Trophoblast cell (in vitro differentiated cells and primary cell): Measurements from ENCODE around the gene NT5C2.

ENCODE experiments used
- DNase-seq, 2 donors: peaks; one replicate each; pipeline ENCODE4 v3.0.0-alpha.2; 2016
- H2AFZ ChIP-seq: 2 replicates; pipeline ENCODE4 v1.6.1; 2013; ENCODE audit warnings: low read length, moderate library complexity, mild to moderate bottlenecking; ENCODE audit not compliant: insufficient read depth, poor library complexity
- H2AK5ac ChIP-seq: 2 replicates; pipeline ENCODE4 v1.6.1; 2013; ENCODE audit warnings: mild to moderate bottlenecking, low read length
- H2BK120ac ChIP-seq: 2 replicates; pipeline ENCODE4 v1.6.1; 2013; ENCODE audit warnings: low read length, mild to moderate bottlenecking, moderate library complexity; ENCODE audit not compliant: insufficient read depth, poor library complexity
- H2BK12ac ChIP-seq: 2 replicates; pipeline ENCODE4 v1.6.1; 2013; ENCODE audit warnings: mild to moderate bottlenecking, low read length, moderate library complexity
- H2BK5ac ChIP-seq: 2 replicates; pipeline ENCODE4 v1.6.1; 2013; ENCODE audit warnings: low read length, low read depth, moderate library complexity, mild to moderate bottlenecking; ENCODE audit not compliant: poor library complexity
- H3K14ac ChIP-seq: 2 replicates; pipeline ENCODE4 v1.6.1; 2013; ENCODE audit warnings: mild to moderate bottlenecking, low read length
- H3K18ac ChIP-seq: 2 replicates; pipeline ENCODE4 v1.6.1; 2013; ENCODE audit warnings: mild to moderate bottlenecking, low read length
- H3K23ac ChIP-seq: 2 replicates; pipeline ENCODE4 v1.6.1; 2013; ENCODE audit warnings: low read length
- H3K27ac ChIP-seq: 2 replicates; pipeline ENCODE4 v1.5.1; 2013; ENCODE audit warnings: low read depth, mild to moderate bottlenecking, inconsistent platforms, low read length, moderate library complexity
- H3K27me3 ChIP-seq: 2 replicates; pipeline ENCODE4 v1.6.1; 2013; ENCODE audit warnings: inconsistent platforms, mild to moderate bottlenecking, low read length, moderate library complexity; ENCODE audit not compliant: insufficient read depth
- H3K36me3 ChIP-seq, 2 experiments: 1 replicate in 1 of 2; 2 replicates in 1 of 2; pipeline ENCODE4 v1.6.1; 2013; ENCODE audit warnings: low read length in 2 of 2, mild to moderate bottlenecking in 2 of 2, moderate library complexity in 1 of 2; ENCODE audit not compliant: insufficient read depth in 2 of 2, control insufficient read depth in 1 of 2
- H3K4ac ChIP-seq: 2 replicates; pipeline ENCODE4 v1.6.1; 2013; ENCODE audit warnings: low read depth, mild to moderate bottlenecking, low read length, moderate library complexity
- H3K4me1 ChIP-seq, 2 experiments: 1 replicate in 1 of 2; 2 replicates in 1 of 2; pipeline ENCODE4 v1.6.1; 2013; ENCODE audit warnings: low read length in 2 of 2, mild to moderate bottlenecking in 2 of 2, moderate library complexity in 1 of 2; ENCODE audit not compliant: insufficient read depth in 2 of 2, control insufficient read depth in 1 of 2
- H3K4me2 ChIP-seq: 2 replicates; pipeline ENCODE4 v1.6.1; 2013; ENCODE audit warnings: inconsistent platforms, mild to moderate bottlenecking, low read length, moderate library complexity
- H3K4me3 ChIP-seq: 2 replicates; pipeline ENCODE4 v1.5.1; 2013; ENCODE audit warnings: mild to moderate bottlenecking, low read depth, low read length, inconsistent platforms
- H3K79me1 ChIP-seq: one replicate; pipeline ENCODE4 v1.6.1; 2013; ENCODE audit warnings: low read length
- H3K79me2 ChIP-seq: 2 replicates; pipeline ENCODE4 v1.6.1; 2013; ENCODE audit warnings: low read length, mild to moderate bottlenecking; ENCODE audit not compliant: control insufficient read depth, insufficient read depth, poor library complexity
- H3K9ac ChIP-seq: 2 replicates; pipeline ENCODE4 v1.6.1; 2013; ENCODE audit warnings: mild to moderate bottlenecking, low read length
- H3K9me3 ChIP-seq: 2 replicates; pipeline ENCODE4 v1.6.1; 2013; ENCODE audit warnings: low read depth, mild to moderate bottlenecking, control low read depth, inconsistent platforms, low read length; ENCODE audit not compliant: insufficient read depth
- H4K12ac ChIP-seq: 2 replicates; pipeline ENCODE4 v1.6.1; 2013; ENCODE audit warnings: low read depth, mild to moderate bottlenecking, low read length, moderate library complexity
- H4K8ac ChIP-seq: 2 replicates; pipeline ENCODE4 v1.6.1; 2013; ENCODE audit warnings: low read depth, mild to moderate bottlenecking, low read length, moderate library complexity
- H4K91ac ChIP-seq: one replicate; pipeline ENCODE4 v1.6.1; 2013; ENCODE audit warnings: low read depth, mild to moderate bottlenecking, low read length, moderate library complexity
- WGBS: extraction: QIAGEN DNeasy Blood & Tissue Kit; methylation state at CpG from one replicate; pipeline ENCODE4 v1.1.7; 2013; ENCODE audit warnings: missing lambda C conversion rate; ENCODE audit not compliant: insufficient read length, insufficient coverage; ENCODE audit errors: extremely low coverage; 5-methylcytosine and 5-hydroxymethylcytosine counted together

Gene NT5C2

DNA sequence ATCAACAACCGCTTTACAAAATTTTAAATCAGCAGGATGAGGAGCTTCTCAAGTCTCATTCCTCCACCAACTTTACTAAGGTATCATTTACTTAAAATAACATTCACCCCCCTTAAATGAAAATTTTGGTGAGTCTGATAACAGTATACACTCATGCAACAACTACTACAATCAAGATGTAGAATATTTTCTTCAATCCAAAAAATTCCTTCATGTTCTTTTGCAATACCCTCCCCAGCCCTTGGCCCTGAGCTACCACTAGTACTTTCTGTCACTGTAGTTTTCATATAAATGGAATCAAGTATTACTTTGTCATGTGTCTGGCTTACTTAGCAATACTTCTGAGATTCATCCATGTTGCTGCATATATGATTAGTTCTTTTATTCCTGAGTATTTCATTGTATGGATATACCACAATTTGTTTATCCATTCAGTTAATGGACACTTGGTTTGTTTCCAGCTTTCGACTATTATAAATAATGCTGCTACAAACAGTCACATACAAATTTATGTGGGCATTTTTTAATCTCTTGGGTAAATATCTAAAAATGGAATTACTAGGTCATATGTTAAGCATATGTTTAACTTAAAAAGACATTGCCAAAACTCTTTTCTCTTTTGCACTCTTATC lies 43.0 kb downstream of the NT5C2 start:
- no CpG with 5 or more reads among the region's 2 CpGs for WGBS
- Histone ChIP-seq H2AK5ac (no peak overlapping the region), H4K12ac (no peak overlapping the region), H3K4me1 (no peaks in the 10 kb centered on the region), H3K4me2 (no peak overlapping the region), H3K23ac (no peak overlapping the region), H3K18ac (no peak overlapping the region), H3K79me1 (peaks cover 2% of the 10 kb centered on the region), H3K14ac (no peak overlapping the region), H3K9me3 (no peaks in the 10 kb centered on the region), H4K8ac (no peak overlapping the region), H3K27ac (no peak overlapping the region), H2BK5ac (no peak overlapping the region), H3K4me3 (no peak overlapping the region), H3K79me2 (no peaks in the 10 kb centered on the region), H2BK120ac (no peak overlapping the region), H3K4ac (no peak overlapping the region), H3K27me3 (no peaks in the 10 kb centered on the region), H2BK12ac (no peak overlapping the region), H3K36me3 (peaks cover 0 to 4% of the 10 kb centered on the region in 2 experiments), H2AFZ (no peak overlapping the region), H3K9ac (no peak overlapping the region), H4K91ac (no peak overlapping the region)
- DNase-seq, result peak in 1 of 2 donors; percentile 47

GRCh38 chr10:103147645-103148044 lies 45.4 kb downstream of the NT5C2 start:
- no peak overlapping the region for H3K9ac ChIP-seq

GRCh38 chr10:103145860-103146466 lies 47.1 kb downstream of the NT5C2 start:
- H4K8ac ChIP-seq, result no peak overlapping the region
- no peaks in the 10 kb centered on the region for H3K79me1 ChIP-seq
- H2BK12ac ChIP-seq, result no peak overlapping the region
- H4K12ac ChIP-seq, result no peak overlapping the region
- H2BK120ac ChIP-seq, result no peak overlapping the region
- no peak overlapping the region for H2AK5ac ChIP-seq
- no peak overlapping the region for H2BK5ac ChIP-seq
- no peaks in the 10 kb centered on the region for H3K79me2 ChIP-seq
- no peak overlapping the region for H3K4ac ChIP-seq
- no peak overlapping the region for H3K4me2 ChIP-seq
- H4K91ac ChIP-seq, result no peak overlapping the region
- H3K27me3 ChIP-seq, result no peaks in the 10 kb centered on the region
- H3K9me3 ChIP-seq, result no peaks in the 10 kb centered on the region
- H3K4me1 ChIP-seq, result no peaks in the 10 kb centered on the region
- DNase-seq, result peak in 1 of 2 donors; percentile 9
- no peak overlapping the region for H3K4me3 ChIP-seq
- no peak overlapping the region for H3K14ac ChIP-seq
- no peak overlapping the region for H3K18ac ChIP-seq
- no peak overlapping the region for H3K23ac ChIP-seq
- peaks cover 2 to 3% of the 10 kb centered on the region in 2 experiments for H3K36me3 ChIP-seq
- no peak overlapping the region for H2AFZ ChIP-seq
- no peak overlapping the region for H3K9ac ChIP-seq
- no CpG with 5 or more reads among the region's 3 CpGs for WGBS
- H3K27ac ChIP-seq, result no peak overlapping the region

More at GRCh38 chr10:103147645-103148044, 45.4 kb downstream of the NT5C2 start:
- Histone ChIP-seq H2AFZ (no peak overlapping the region), H3K9me3 (no peaks in the 10 kb centered on the region), H4K8ac (no peak overlapping the region), H3K36me3 (peaks cover 0 to 4% of the 10 kb centered on the region in 2 experiments), H2BK12ac (no peak overlapping the region), H3K23ac (no peak overlapping the region), H3K4me1 (no peaks in the 10 kb centered on the region), H3K27me3 (no peaks in the 10 kb centered on the region), H3K4me3 (no peak overlapping the region), H2BK5ac (no peak overlapping the region), H4K12ac (no peak overlapping the region), H3K4me2 (no peak overlapping the region), H3K4ac (no peak overlapping the region), H3K79me2 (no peaks in the 10 kb centered on the region), H3K14ac (no peak overlapping the region), H3K27ac (no peak overlapping the region), H2AK5ac (no peak overlapping the region), H2BK120ac (no peak overlapping the region), H3K79me1 (no peaks in the 10 kb centered on the region), H3K18ac (no peak overlapping the region), H4K91ac (no peak overlapping the region)
- no CpG with 5 or more reads among the region's 4 CpGs for whole genome bisulfite sequencing
- no peak for DNase-seq

GRCh38 chr10:103145046-103145445 lies 48.0 kb downstream of the NT5C2 start:
- Histone ChIP-seq H2AK5ac (no peak overlapping the region), H3K4me2 (no peak overlapping the region), H3K18ac (no peak overlapping the region), H2AFZ (no peak overlapping the region), H3K4me1 (no peaks in the 10 kb centered on the region), H3K14ac (no peak overlapping the region), H2BK12ac (no peak overlapping the region), H3K27ac (no peak overlapping the region), H3K9ac (no peak overlapping the region), H3K4me3 (no peak overlapping the region), H3K9me3 (no peaks in the 10 kb centered on the region), H3K4ac (no peak overlapping the region), H3K79me2 (no peaks in the 10 kb centered on the region), H3K23ac (no peak overlapping the region), H4K12ac (no peak overlapping the region), H4K91ac (no peak overlapping the region), H3K36me3 (peaks cover 2 to 3% of the 10 kb centered on the region in 2 experiments), H3K79me1 (no peaks in the 10 kb centered on the region), H2BK5ac (no peak overlapping the region), H4K8ac (no peak overlapping the region), H2BK120ac (no peak overlapping the region), H3K27me3 (no peaks in the 10 kb centered on the region)
- peak in 1 of 2 donors; percentile 28 for DNase-seq
- no CpG with 5 or more reads among the region's 1 CpG for WGBS
